KOPT-K1 (cell line): ENCODE results near the gene KRTCAP2.
"Not testable (repeated sequence)": the region's sequence is repeated elsewhere in the genome, so short reads cannot be mapped to it uniquely, and the experiment has no call there.

Source experiments
- H3K27ac ChIP-seq: fragments of 200-600 bp; sonication (generic); 2 replicates; pipeline ENCODE4 v1.5.1; 2016; ENCODE audit warnings: antibody characterized with exemption, mild to moderate bottlenecking, low read depth, low read length; ENCODE audit not compliant: poor library complexity, severe bottlenecking
- H3K36me3 ChIP-seq: fragments of 200-600 bp; sonication (generic); 2 replicates; pipeline ENCODE4 v1.5.1; 2017; ENCODE audit warnings: antibody characterized with exemption, mild to moderate bottlenecking, low read length, moderate library complexity; ENCODE audit not compliant: insufficient read depth
- H3K9me3 ChIP-seq: fragments of 200-600 bp; sonication (generic); 2 replicates; pipeline ENCODE4 v1.5.1; 2017; ENCODE audit warnings: antibody characterized with exemption, low read length, mild to moderate bottlenecking; ENCODE audit not compliant: insufficient read depth, poor library complexity, severe bottlenecking

The KRTCAP2 gene

DNA sequence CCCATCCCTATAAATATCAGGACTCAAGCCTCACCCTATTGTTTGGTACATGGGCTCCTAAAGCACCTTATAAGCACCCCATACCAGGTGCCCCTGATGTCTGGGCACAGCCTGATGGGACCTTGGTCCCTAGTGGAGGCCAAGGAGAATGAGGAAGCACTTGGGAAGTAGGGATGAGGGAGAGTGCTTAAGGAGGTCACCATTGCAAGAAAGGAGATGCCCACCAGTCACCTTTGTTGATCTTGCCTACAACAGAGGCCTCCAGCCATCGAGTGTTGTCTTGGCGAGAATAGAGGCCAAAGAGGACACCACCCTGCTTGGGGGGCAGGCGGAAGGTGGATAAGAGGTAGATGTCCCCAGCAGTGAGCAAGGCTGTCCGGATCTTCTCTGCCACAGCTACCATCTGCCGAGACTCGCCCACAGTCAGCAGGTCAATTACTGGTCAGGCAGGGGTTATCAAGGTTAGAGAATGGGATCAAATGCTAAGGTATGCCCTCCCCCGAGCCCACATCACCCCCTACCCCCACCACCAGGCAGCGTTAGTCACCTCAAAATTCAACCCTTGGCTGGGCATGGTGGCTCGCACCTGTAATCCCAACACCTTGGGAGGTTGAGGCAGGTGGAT is 33.0 kb upstream of the KRTCAP2 start:
- no peaks in the 10 kb centered on the region for H3K36me3 ChIP-seq
- H3K9me3 ChIP-seq: no peaks in the 10 kb centered on the region
- no peak overlapping the region for H3K27ac ChIP-seq

- Histone ChIP-seq H3K36me3 (no peaks in the 10 kb centered on the region), H3K9me3 (no peaks in the 10 kb centered on the region), H3K27ac (no peak overlapping the region)
Observed at GRCh38 chr1:155205035-155205434, 31.9 kb upstream of the KRTCAP2 start.

DNA sequence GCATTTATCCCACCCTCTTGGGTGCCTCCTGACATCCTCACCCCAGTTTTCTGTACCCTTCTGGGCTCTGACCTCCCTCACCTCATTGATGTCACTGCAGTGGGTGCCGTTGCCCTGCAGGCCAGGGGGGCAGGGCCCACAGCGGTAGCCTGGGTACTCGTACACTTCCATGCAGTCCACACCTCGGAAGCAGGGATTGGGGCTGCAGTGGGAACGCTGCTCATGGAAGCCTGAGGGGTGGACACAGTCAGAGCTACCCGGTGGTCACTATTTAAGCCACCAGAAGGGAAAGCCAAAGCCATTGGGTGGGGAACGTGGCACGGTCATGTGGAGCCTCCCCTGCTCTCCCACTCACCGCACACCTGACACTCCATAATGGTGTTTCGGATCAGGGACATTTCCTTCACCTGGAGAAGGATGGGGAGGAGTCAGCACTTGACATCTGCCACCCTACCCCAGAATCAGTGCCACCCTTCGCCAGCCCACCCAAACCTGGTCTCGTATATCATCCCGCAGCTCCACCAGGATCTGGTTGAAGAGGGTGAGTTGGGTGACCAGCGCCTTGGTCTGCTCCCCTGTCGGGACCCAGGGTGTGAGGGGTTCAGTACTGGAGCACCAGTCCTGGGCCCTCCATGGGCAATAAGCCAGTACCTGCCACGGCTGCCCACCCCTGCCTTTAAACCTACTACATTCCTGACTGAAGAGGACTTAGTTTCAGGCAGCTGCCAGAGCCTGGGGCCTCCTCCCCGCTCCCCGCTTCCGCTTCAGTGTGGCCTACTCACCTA is 29.8 kb upstream of the KRTCAP2 start:
- Histone ChIP-seq H3K9me3 (no peaks in the 10 kb centered on the region), H3K27ac (no peak overlapping the region), H3K36me3 (no peaks in the 10 kb centered on the region)

GRCh38 chr1:155202198-155202597 is 29.1 kb upstream of the KRTCAP2 start:
- Histone ChIP-seq H3K36me3 (no peaks in the 10 kb centered on the region), H3K9me3 (no peaks in the 10 kb centered on the region), H3K27ac (no peak overlapping the region)

DNA sequence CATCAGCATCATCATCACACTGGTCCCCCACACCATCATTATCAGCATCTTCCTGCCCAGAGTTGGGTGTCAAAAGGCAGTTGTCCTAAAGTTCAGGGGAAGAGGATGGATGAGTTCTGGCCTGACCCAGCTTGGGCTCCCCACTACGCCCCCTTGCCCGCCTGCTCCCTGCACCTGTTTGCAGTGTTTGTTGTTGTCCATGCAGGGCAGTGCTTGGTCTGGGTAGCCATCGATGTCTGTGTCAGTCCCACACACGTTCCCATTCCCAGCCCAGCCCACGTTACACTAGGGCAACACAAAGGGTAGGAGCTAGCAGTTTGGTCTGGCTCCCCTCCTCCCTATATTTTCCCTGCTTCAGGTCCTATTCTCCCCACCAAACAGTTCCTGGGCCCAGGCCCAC is 27.8 kb upstream of the KRTCAP2 start:
- Histone ChIP-seq H3K36me3 (no peaks in the 10 kb centered on the region), H3K27ac (no peak overlapping the region), H3K9me3 (no peaks in the 10 kb centered on the region)

- Histone ChIP-seq H3K36me3 (no peaks in the 10 kb centered on the region), H3K9me3 (no peaks in the 10 kb centered on the region), H3K27ac (no peak overlapping the region)
Observed at GRCh38 chr1:155199792-155200191, 26.7 kb upstream of the KRTCAP2 start.

DNA sequence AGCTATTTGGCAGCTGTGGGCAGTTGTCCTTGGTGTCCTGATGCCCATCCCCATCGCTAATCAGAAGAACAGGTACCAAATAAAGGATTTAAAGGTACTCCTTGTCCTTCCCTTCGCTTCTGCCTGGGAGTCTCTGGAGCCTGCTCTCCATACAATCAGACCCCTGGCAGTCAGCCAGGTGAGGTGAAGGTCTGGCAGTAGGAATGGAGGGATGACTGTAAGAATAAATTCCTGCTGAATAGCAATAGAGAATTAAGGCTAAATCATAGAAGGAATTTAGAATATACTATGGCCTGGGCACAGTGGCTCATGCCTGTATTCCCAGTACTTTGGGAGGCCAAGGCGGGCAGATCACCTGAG is 25.4 kb upstream of the KRTCAP2 start:
- Histone ChIP-seq H3K27ac (no peak overlapping the region), H3K36me3 (no peaks in the 10 kb centered on the region), H3K9me3 (no peaks in the 10 kb centered on the region)

DNA sequence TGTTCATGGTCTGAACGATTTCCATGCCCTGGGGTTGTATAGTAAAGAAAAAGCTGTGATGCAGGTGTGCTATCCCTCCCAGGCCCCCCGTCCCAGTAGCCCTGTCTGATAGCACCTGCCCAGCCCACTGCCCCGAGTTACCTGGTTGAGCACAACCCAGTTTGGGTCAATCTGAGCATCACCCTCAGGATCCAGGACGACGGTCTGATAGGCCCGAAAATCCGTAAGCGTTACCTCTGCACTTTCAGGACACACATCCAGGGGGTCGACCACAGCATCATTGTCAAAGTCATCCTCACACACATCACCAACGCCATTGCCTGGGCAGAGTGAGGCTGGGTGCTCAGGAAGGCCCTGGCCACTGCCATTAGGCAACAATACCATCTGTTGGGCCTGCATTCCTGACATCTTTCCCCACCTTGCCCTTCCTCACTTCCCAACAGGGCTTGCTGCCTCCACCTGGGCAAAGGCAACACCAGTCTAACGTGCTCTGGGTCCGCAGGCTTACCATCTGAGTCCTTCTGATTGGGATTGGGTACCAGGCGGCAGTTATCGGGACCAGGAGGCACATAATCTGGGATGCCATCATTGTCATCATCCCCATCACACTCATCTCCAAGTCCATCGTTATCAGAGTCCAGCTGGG is 24.9 kb upstream of the KRTCAP2 start:
- H3K36me3 ChIP-seq: no peaks in the 10 kb centered on the region
- H3K27ac ChIP-seq: no peak overlapping the region
- no peaks in the 10 kb centered on the region for H3K9me3 ChIP-seq

DNA sequence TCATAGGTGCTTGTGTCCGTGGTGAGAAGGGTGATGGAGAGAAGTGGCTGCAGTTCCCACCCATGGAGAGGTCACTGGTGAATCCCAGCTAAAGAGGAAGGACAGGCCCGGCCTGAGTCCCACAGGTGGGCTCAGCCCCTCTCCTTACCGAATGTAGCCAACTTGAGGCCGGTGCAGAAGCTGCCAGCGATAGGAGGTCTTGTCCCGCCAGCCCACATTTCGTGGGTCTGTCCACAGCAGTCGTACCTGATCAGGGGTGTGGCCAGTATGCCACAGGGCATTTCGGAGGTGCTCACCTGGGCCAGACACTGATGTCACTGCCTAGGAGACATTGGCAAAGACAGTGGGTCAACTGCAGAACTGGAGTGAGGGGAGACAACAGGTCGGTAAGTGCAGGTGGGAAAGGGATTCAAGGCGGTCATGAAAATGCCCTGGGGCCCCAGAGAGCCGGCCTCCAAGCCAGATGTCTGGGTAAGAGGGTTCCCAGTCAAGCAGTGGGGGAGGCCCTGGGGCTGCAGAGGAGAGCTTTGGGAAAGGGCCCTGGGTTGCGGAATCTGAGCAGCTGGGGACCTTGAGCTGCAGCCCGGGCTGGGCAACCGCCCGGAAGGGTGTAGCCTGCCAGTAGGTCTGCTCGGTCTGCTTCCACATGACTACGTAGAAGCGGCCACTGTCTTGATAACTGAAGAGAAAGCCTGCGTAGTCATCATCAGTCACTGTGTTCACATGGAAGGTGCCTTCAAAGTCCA is 24.0 kb upstream of the KRTCAP2 start:
- no peak overlapping the region for H3K27ac ChIP-seq
- H3K9me3 ChIP-seq: no peaks in the 10 kb centered on the region
- no peaks in the 10 kb centered on the region for H3K36me3 ChIP-seq

GRCh38 chr1:155196103-155196892 is 23.2 kb upstream of the KRTCAP2 start:
- H3K9me3 ChIP-seq: no peaks in the 10 kb centered on the region
- H3K36me3 ChIP-seq: no peaks in the 10 kb centered on the region
- H3K27ac ChIP-seq: no peak overlapping the region

DNA sequence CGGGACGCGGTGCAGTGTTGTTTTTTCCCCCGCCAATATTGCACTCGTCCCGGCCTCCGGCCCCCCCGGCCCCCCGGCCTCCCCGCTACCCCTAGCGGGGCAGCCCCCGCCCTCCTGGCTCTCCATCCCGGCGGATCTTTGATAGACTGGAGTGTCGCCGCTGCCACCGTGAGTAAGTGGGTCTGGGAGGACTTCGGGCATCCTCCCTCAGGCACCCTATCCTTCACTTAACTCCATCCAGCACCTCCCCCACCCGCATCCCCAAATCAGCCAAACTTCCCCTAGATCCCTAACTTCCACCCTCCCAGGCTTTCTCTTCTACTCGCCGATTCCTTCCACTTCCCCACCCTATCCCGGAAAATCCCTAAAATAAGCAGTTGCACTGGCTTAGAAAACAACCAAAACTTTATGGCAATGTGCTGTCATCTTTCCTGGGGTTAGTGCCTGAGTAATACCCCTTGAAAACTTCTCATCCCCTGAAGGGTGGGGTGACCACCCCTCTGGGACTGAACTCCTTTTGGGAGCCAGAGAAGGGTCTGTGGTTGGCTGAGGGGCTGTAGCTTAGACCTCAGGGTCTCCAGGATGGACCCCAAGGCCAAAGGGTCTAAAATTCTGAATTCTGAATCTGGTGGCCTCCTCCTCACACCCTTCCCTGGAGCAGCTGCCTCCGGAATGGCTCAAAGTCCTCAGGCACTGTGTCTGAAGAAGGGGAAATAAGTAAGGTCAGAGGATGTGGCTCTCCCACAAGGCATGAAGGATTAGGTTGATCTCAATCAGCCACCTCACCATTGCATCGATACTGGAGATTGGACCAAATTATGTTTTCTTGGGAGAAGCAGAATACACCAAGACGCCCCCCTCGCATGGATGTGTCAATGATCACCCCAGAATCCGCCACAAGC is 22.3 kb upstream of the KRTCAP2 start:
- Histone ChIP-seq H3K9me3 (no peaks in the 10 kb centered on the region), H3K36me3 (no peaks in the 10 kb centered on the region), H3K27ac (no peak overlapping the region)

GRCh38 chr1:155193991-155194240 is 20.8 kb upstream of the KRTCAP2 start:
- peak overlapping the region; percentile 66 for H3K27ac ChIP-seq
- not testable (repeated sequence) for H3K36me3 ChIP-seq, H3K9me3 ChIP-seq

DNA sequence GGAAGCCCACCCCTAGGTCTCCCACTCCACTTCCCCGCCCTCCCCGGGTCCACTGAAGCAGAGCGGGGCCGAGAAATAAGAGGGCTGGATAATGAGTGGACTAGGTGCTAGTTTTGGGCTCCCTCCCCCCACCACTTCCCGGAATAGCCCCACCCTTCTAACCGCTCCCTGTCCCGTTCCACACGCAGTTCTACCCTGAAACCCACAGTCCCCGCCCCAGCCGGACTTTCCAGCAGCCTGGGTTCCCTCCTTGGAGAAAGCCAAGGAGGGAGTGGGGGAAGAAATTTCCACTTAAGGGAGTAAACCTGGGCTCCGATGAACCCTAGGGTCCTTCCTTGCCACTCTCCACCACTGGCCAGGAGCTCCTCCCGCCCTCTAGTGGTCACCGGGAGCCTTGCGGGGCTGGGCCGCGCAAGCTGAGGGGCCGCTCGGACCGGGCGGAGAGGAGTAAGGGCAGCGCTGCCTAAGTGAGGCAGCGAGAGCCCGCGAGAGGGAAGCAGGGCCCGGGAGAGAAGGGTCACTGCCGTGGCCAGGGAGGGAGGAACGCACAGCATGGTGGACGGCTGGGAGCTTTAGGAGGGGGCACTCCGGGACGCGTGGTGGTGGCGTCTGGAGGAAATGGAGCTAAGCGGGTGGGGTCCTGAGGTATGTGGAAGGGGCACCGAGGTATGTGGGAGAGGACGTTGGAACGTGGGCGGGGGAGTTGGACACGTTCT is 20.3 kb upstream of the KRTCAP2 start:
- Histone ChIP-seq H3K36me3 (no peaks in the 10 kb centered on the region), H3K27ac (peak overlapping the region; percentile 66), H3K9me3 (no peaks in the 10 kb centered on the region)
